GM12872 (cell line): ENCODE measurements around the gene AP5Z1.

Source experiments
- CTCF ChIP-seq: IDR thresholded peaks from 3 replicates; pipeline ENCODE4 v1.5.1; 2011; ENCODE audit warnings: low read depth, mild to moderate bottlenecking, low read length, moderate library complexity; ENCODE audit not compliant: insufficient read depth

The AP5Z1 gene

GRCh38 chr7:4755045-4755444 is 20.4 kb upstream of the AP5Z1 start:
- TF ChIP-seq CTCF, result no peak

- no peak for TF ChIP-seq CTCF
Observed at GRCh38 chr7:4758111-4758510, 17.3 kb upstream of the AP5Z1 start.

GRCh38 chr7:4758791-4759190 is 16.6 kb upstream of the AP5Z1 start:
- no peak for TF ChIP-seq CTCF

GRCh38 chr7:4759211-4759610 is 16.2 kb upstream of the AP5Z1 start:
- no peak for TF ChIP-seq CTCF

GRCh38 chr7:4760952-4761351 is 14.5 kb upstream of the AP5Z1 start:
- no peak for TF ChIP-seq CTCF

- TF ChIP-seq CTCF, result no peak
Observed at GRCh38 chr7:4762121-4763055, 13.0 kb upstream of the AP5Z1 start.

GRCh38 chr7:4763091-4763793 is 12.2 kb upstream of the AP5Z1 start:
- TF ChIP-seq CTCF, result no peak
